PC-3 (cell line): ENCODE results near the gene MYOF.

Source experiments
- EZH2 ChIP-seq: fragments of 300-600 bp; sonication (generic); IDR thresholded peaks from one replicate; pipeline ENCODE4 v1.6.1; 2017; ENCODE audit warnings: antibody characterized with exemption, mild to moderate bottlenecking, low read length; ENCODE audit not compliant: unreplicated experiment
- EZH2phosphoT487 ChIP-seq: fragments of 300-600 bp; sonication (generic); IDR thresholded peaks from 2 replicates; pipeline ENCODE4 v1.6.1; 2018; ENCODE audit warnings: mild to moderate bottlenecking, antibody characterized with exemption, low read length, borderline replicate concordance
- TF ChIP-seq, protein P1 (sequence below): fragments of 300-600 bp; sonication (generic); conservative IDR thresholded peaks from 2 replicates; pipeline ENCODE4 v1.5.1; 2017; ENCODE audit warnings: antibody characterized with exemption, low read depth, mild to moderate bottlenecking, low read length

DNA sequence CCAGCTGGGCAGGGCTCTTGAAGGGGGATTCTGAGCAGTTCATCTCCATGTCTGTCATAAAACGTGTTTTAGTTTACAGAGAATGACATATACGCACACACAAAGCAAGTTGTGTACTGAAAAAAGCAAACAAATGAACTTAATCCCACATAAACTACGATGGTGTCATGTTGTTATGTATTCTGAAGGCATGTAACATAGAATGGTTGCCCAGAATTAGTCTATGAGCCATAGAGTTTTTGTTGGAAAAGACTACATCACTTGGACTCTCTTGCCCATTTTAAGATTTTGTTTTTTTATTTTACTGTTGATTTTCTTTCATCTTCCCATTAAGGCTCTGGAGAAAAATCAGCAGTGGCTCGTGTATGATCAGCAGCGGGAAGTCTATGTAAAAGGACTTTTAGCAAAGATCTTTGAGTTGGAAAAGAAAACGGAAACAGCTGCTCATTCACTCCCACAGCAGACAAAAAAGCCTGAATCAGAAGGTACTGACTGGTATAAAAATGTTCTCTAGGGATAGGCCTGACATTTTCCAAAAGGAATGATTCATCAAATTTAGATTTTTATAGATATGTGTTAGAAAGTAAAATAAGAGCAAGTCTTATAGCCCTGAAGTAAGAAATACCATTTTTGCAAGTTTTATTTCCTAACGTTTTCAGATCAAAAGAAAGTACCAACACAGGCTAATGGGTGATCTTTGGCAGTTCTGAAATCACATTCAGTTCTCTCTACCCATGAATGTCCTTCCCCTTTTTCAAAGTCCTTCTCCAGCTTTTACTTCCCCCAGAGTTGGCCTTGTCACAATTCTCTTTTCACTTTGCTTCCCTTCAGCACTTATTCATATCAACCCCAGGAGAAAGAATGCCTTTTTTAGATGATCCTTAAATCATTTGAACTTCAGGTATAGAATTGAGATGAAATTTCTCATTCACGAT, 33.2 kb upstream of the MYOF start:
- TF ChIP-seq, protein P1, sequence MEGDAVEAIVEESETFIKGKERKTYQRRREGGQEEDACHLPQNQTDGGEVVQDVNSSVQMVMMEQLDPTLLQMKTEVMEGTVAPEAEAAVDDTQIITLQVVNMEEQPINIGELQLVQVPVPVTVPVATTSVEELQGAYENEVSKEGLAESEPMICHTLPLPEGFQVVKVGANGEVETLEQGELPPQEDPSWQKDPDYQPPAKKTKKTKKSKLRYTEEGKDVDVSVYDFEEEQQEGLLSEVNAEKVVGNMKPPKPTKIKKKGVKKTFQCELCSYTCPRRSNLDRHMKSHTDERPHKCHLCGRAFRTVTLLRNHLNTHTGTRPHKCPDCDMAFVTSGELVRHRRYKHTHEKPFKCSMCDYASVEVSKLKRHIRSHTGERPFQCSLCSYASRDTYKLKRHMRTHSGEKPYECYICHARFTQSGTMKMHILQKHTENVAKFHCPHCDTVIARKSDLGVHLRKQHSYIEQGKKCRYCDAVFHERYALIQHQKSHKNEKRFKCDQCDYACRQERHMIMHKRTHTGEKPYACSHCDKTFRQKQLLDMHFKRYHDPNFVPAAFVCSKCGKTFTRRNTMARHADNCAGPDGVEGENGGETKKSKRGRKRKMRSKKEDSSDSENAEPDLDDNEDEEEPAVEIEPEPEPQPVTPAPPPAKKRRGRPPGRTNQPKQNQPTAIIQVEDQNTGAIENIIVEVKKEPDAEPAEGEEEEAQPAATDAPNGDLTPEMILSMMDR, result no peak
- TF ChIP-seq EZH2 (no peak), EZH2phosphoT487 (no peak)
